K562 (cell line): Measurements from ENCODE around the gene SLC9B2. TPM values are rescaled to one million over a fixed set of nuclear protein-coding genes. Genes with fewer than 3 reads are reported as not detected.
A peak's percentile ranks its signal among the peaks of the same experiment; 100 is the strongest.

ENCODE experiments used
- ADNP ChIP-seq: fragments of 200-800 bp; sonication (Bioruptor generic); IDR thresholded peaks from 2 replicates; pipeline ENCODE4 v1.6.1; 2016; ENCODE audit warnings: missing genetic modification characterization, missing compliant biosample characterization
- ARNT ChIP-seq, 2 experiments: fragments of 450-650 bp; IDR thresholded peaks; 2 replicates each; pipeline ENCODE4 v1.6.1; 2016; ENCODE audit warnings: mild to moderate bottlenecking in 1 of 2
- ESRRA ChIP-seq: fragments of 450-650 bp; IDR thresholded peaks from 2 replicates; pipeline ENCODE4 v1.6.1; 2014; ENCODE audit warnings: low read depth, mild to moderate bottlenecking, moderate library complexity, borderline replicate concordance
- FOSL1 ChIP-seq: fragments of 200-800 bp; sonication (Bioruptor generic); conservative IDR thresholded peaks from 2 replicates; pipeline ENCODE4 v1.6.1; 2016; ENCODE audit warnings: missing genetic modification characterization, missing compliant biosample characterization
- GTF2F1 ChIP-seq: IDR thresholded peaks from 2 replicates; pipeline ENCODE4 v1.6.1; 2011; ENCODE audit warnings: low read depth, low read length, improper control_type of control experiment
- HDAC2 ChIP-seq: fragments of 450-650 bp; IDR thresholded peaks from 2 replicates; pipeline ENCODE4 v1.6.1; 2016; ENCODE audit warnings: mild to moderate bottlenecking
- HOXB6 ChIP-seq: fragments of 250-450 bp; sonication (Bioruptor Pico); IDR thresholded peaks from 2 replicates; pipeline ENCODE4 v1.5.1; 2022; ENCODE audit warnings: mild to moderate bottlenecking, borderline replicate concordance
- IFI16 ChIP-seq: fragments of 250-450 bp; sonication (Bioruptor Pico); IDR thresholded peaks from 2 replicates; pipeline ENCODE4 v2.1.2; 2022; ENCODE audit warnings: mild to moderate bottlenecking, inconsistent platforms
- NUFIP1 ChIP-seq: fragments of 450-650 bp; IDR thresholded peaks from 2 replicates; pipeline ENCODE4 v1.6.1; 2018; ENCODE audit not compliant: partially characterized antibody
- PPARD ChIP-seq: fragments of 250-450 bp; sonication (Bioruptor Pico); IDR thresholded peaks from 2 replicates; pipeline ENCODE4 v1.8.0; 2022; ENCODE audit warnings: inconsistent platforms, mild to moderate bottlenecking, moderate library complexity
- RBM34 ChIP-seq: fragments of 200-400 bp; formaldehyde crosslinking; IDR thresholded peaks from 2 replicates; pipeline ENCODE4 v1.6.1; 2018; ENCODE audit warnings: low read length, borderline replicate concordance; ENCODE audit not compliant: insufficient read depth
- RCOR1 ChIP-seq, 2 experiments: IDR thresholded peaks; 2 replicates each; pipeline ENCODE4 v1.6.1; 2012; ENCODE audit warnings: low read depth in 2 of 2, low read length in 2 of 2, borderline replicate concordance in 1 of 2, improper control_type of control experiment in 1 of 2
- SREBF1 ChIP-seq: fragments of 150-350 bp; IDR thresholded peaks from 2 replicates; pipeline ENCODE4 v1.6.1; 2014; ENCODE audit warnings: antibody characterized with exemption, low read depth, low read length, borderline replicate concordance
- SRSF7 ChIP-seq: fragments of 200-400 bp; formaldehyde crosslinking; optimal IDR thresholded peaks from 2 replicates; pipeline ENCODE3; 2017; ENCODE audit warnings: mild to moderate bottlenecking, low read depth, low read length
- ZNF507 ChIP-seq: conservative IDR thresholded peaks from 2 replicates; pipeline ENCODE4 v1.6.1; 2017; ENCODE audit warnings: missing genetic modification characterization, missing compliant biosample characterization
- ZNF695 ChIP-seq: fragments of 450-650 bp; formaldehyde crosslinking; IDR thresholded peaks from 2 replicates; pipeline ENCODE4 v1.4.0; 2020; ENCODE audit warnings: mild to moderate bottlenecking, moderate library complexity
- ZNF79 ChIP-seq: fragments of 250-450 bp; sonication (Bioruptor Pico); IDR thresholded peaks from 2 replicates; pipeline ENCODE4 v1.4.0; 2020; ENCODE audit warnings: low read depth, mild to moderate bottlenecking, moderate library complexity
- polyA plus RNA-seq, 8 experiments: library from polyadenylated mRNA; depleted of rRNA in 4 of 8; stranded (reverse) in 5 of 8; unstranded in 3 of 8; fragments of >200 nt; fragmentation: Nextera tagmentation in 2 of 8; fragmentation: Illumina TruSeq in 1 of 8; extraction: Ambion mirVana in 2 of 8; extraction: Trizol in 1 of 8; gene quantifications; 2 replicates each; pipeline versions ENCODE4 v1.2.1 to v1.2.3, GENCODE V29; 2011 to 2014; ENCODE audit warnings: inconsistent platforms in 1 of 8, missing spikeins in 1 of 8
- total RNA-seq, 7 experiments: library from RNA; depleted of rRNA in 6 of 7; stranded (reverse); fragments of >200 nt in 6 of 7; fragmentation: Illumina TruSeq in 2 of 7; extraction: Trizol in 2 of 7; gene quantifications; 2 replicates each; pipeline versions ENCODE4 v1.2.1 to v1.2.3, GENCODE V29; 2011 to 2021; ENCODE audit warnings: low replicate concordance in 1 of 7
- TF ChIP-seq, protein P1 (sequence below): fragments of 250-450 bp; sonication (Bioruptor Pico); IDR thresholded peaks from 2 replicates; pipeline ENCODE4 v1.4.0; 2020; ENCODE audit warnings: mild to moderate bottlenecking, moderate library complexity
- TF ChIP-seq, protein P2 (sequence below), 2 experiments: fragments of 450-650 bp in 1 of 2; IDR thresholded peaks; 2 replicates each; pipeline ENCODE4 v1.6.1; 2011 to 2017; ENCODE audit warnings: low read depth in 2 of 2, antibody characterized with exemption in 1 of 2, borderline replicate concordance in 1 of 2, low read length in 1 of 2, mild to moderate bottlenecking in 1 of 2, mixed read lengths in 1 of 2; ENCODE audit not compliant: control insufficient read depth in 1 of 2
- TF ChIP-seq, protein P3 (sequence below): sonication (generic); formaldehyde crosslinking; IDR thresholded peaks from 2 replicates; pipeline ENCODE4 v1.8.1; 2022; ENCODE audit warnings: missing genetic modification reagents
- TF ChIP-seq, protein P4 (sequence below): sonication (generic); formaldehyde crosslinking; IDR thresholded peaks from 2 replicates; pipeline ENCODE4 v1.9.0; 2022; ENCODE audit warnings: mild to moderate bottlenecking, missing genetic modification reagents

SLC9B2 gene
- total and polyA plus RNA-seq, 9 of the 15 experiments (the other 6 are each of a cell fraction or from before 2014, with no cell fraction given) = 6.6 to 14.6 (median 11.4) TPM

DNA sequence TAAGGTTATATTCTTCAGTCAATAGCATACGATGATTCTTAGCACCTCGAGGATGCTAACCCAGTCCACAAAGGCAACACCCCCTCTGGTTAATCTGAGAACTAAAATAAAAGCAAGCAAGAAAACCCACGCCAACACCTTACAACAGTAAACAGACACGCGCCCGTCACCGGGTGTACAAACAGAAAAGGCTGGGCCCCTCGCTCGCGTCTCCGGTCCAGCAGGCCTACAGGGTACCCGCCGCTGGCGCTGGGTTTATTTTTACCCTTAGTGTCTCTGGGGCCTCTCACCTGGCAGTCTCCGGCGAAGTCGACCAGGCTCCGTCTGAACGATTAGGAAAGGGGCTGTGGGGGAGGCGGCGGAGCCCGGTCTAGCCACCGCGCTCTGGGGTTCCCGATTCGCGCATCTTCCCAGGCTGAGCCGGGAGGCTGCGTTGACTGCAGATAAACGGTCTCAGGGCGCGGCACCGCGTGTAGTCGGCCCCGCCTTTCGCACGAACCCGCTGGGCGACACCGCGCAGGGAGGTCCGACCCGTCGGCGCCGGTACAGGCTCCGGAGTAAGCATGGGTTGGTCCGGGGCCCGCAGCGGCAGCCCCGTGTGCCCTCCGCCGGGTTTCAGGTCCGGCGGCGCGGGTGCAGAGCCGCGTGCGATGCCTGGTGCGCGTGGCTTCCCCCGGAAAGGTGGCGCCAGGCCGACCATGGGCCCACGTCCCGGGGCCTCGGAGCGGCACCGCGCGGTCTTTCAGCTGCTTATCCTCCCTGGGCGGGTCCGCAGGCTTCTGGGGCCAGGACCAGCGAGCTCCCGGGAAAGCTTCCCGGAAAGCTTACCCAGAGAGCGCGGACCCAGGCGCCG is 441 bp downstream of the SLC9B2 start (continued):
- no peak for TF ChIP-seq ADNP (tag)
- TF ChIP-seq, protein P1, sequence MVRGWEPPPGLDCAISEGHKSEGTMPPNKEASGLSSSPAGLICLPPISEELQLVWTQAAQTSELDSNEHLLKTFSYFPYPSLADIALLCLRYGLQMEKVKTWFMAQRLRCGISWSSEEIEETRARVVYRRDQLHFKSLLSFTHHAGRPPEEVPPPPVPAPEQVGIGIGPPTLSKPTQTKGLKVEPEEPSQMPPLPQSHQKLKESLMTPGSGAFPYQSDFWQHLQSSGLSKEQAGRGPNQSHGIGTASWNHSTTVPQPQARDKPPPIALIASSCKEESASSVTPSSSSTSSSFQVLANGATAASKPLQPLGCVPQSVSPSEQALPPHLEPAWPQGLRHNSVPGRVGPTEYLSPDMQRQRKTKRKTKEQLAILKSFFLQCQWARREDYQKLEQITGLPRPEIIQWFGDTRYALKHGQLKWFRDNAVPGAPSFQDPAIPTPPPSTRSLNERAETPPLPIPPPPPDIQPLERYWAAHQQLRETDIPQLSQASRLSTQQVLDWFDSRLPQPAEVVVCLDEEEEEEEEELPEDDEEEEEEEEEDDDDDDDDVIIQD (CRISPR knock-in tag) = 0 out of 2 replicates have a peak, but pooled peaks have one; percentile 23
- TF ChIP-seq FOSL1 (tag) = no peak
- TF ChIP-seq RBM34 = no peak
- TF ChIP-seq NUFIP1 = no peak
- TF ChIP-seq ZNF79 (CRISPR knock-in tag) = no peak
- TF ChIP-seq HOXB6 (CRISPR knock-in tag) = no peak
- TF ChIP-seq PPARD = no peak
- TF ChIP-seq, protein P2, sequence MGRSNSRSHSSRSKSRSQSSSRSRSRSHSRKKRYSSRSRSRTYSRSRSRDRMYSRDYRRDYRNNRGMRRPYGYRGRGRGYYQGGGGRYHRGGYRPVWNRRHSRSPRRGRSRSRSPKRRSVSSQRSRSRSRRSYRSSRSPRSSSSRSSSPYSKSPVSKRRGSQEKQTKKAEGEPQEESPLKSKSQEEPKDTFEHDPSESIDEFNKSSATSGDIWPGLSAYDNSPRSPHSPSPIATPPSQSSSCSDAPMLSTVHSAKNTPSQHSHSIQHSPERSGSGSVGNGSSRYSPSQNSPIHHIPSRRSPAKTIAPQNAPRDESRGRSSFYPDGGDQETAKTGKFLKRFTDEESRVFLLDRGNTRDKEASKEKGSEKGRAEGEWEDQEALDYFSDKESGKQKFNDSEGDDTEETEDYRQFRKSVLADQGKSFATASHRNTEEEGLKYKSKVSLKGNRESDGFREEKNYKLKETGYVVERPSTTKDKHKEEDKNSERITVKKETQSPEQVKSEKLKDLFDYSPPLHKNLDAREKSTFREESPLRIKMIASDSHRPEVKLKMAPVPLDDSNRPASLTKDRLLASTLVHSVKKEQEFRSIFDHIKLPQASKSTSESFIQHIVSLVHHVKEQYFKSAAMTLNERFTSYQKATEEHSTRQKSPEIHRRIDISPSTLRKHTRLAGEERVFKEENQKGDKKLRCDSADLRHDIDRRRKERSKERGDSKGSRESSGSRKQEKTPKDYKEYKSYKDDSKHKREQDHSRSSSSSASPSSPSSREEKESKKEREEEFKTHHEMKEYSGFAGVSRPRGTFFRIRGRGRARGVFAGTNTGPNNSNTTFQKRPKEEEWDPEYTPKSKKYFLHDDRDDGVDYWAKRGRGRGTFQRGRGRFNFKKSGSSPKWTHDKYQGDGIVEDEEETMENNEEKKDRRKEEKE (IDR thresholded peaks at IDR 0.05; ENCODE audit: borderline replicate concordance in 1 of 2, control insufficient read depth in 1 of 2, low read depth in 2 of 2, low read length in 1 of 2) = no peak
- no peak for TF ChIP-seq ZNF507
- no peak for TF ChIP-seq ARNT (IDR thresholded peaks at IDR 0.05)
- TF ChIP-seq ESRRA = no peak
- no peak for TF ChIP-seq SRSF7
- no peak for TF ChIP-seq SREBF1
- peak in 1 of 2 experiments; percentile 60; a peak in 1 of 4 replicates for TF ChIP-seq RCOR1 (IDR thresholded peaks at IDR 0.05; ENCODE audit: borderline replicate concordance in 1 of 2, low read depth in 2 of 2, low read length in 2 of 2)
- 0 out of 2 replicates have a peak, but pooled peaks have one; percentile 16 for TF ChIP-seq HDAC2
- TF ChIP-seq, protein P3, sequence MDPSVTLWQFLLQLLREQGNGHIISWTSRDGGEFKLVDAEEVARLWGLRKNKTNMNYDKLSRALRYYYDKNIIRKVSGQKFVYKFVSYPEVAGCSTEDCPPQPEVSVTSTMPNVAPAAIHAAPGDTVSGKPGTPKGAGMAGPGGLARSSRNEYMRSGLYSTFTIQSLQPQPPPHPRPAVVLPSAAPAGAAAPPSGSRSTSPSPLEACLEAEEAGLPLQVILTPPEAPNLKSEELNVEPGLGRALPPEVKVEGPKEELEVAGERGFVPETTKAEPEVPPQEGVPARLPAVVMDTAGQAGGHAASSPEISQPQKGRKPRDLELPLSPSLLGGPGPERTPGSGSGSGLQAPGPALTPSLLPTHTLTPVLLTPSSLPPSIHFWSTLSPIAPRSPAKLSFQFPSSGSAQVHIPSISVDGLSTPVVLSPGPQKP (CRISPR knock-in tag) = no peak
- TF ChIP-seq ZNF695 = no peak
- TF ChIP-seq GTF2F1 = no peak; the same call in 1 of the 2 replicates
- no peak for TF ChIP-seq IFI16
- TF ChIP-seq, protein P4, sequence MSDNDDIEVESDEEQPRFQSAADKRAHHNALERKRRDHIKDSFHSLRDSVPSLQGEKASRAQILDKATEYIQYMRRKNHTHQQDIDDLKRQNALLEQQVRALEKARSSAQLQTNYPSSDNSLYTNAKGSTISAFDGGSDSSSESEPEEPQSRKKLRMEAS (CRISPR knock-in tag) = peak; percentile 99
